Spleen (tissue), 11 donors: ENCODE data around the gene GPR83. TPM values are rescaled to one million over a fixed set of nuclear protein-coding genes. Genes with fewer than 3 reads are reported as not detected.
"Not testable (repeated sequence)": the region's sequence is repeated elsewhere in the genome, so short reads cannot be mapped to it uniquely, and the experiment has no call there.

Experiments used
- DNase-seq: peaks from one replicate; pipeline ENCODE4 v3.0.0-alpha.2; 2020
- H3K27ac ChIP-seq, 8 donors: fragments of 200-600 bp; sonication (generic) in 7 of 8; 1 replicate in 4 of 8; 2 replicates in 4 of 8; pipeline versions ENCODE4 v1.5.0 to v1.8.0; 2016 to 2021; ENCODE audit warnings: inconsistent platforms in 4 of 8, mild to moderate bottlenecking in 4 of 8, moderate library complexity in 1 of 8
- H3K27me3 ChIP-seq, 7 donors: fragments of 200-600 bp; sonication (generic) in 6 of 7; replicated peaks in 1 of 7; 1 replicate in 4 of 7; 2 replicates in 3 of 7; pipeline versions ENCODE4 v1.5.0 to v1.8.0; 2016 to 2021; ENCODE audit warnings: inconsistent platforms in 3 of 7, mild to moderate bottlenecking in 1 of 7
- H3K36me3 ChIP-seq, 6 donors: fragments of 200-600 bp; sonication (generic) in 5 of 6; 1 replicate in 4 of 6; 2 replicates in 2 of 6; pipeline versions ENCODE4 v1.5.0 to v1.8.0; 2016 to 2021; ENCODE audit warnings: inconsistent platforms in 2 of 6
- H3K4me1 ChIP-seq, 6 donors: fragments of 200-600 bp; sonication (generic) in 5 of 6; 1 replicate in 3 of 6; 2 replicates in 3 of 6; pipeline versions ENCODE4 v1.5.0 to v1.8.0; 2016 to 2021; ENCODE audit warnings: inconsistent platforms in 3 of 6
- H3K4me3 ChIP-seq, 8 donors: fragments of 200-600 bp; sonication (generic) in 7 of 8; 1 replicate in 4 of 8; 2 replicates in 4 of 8; pipeline versions ENCODE4 v1.5.0 to v1.8.0; 2016 to 2021; ENCODE audit warnings: inconsistent platforms in 4 of 8, mild to moderate bottlenecking in 4 of 8, moderate library complexity in 2 of 8
- H3K9me3 ChIP-seq, 8 donors: fragments of 200-600 bp; sonication (generic) in 7 of 8; 1 replicate in 4 of 8; 2 replicates in 4 of 8; pipeline versions ENCODE4 v1.5.0 to v1.8.0; 2016 to 2021; ENCODE audit warnings: inconsistent platforms in 4 of 8
- POLR2A ChIP-seq, 3 donors: fragments of 450-650 bp; IDR thresholded peaks; one replicate each; pipeline ENCODE4 v1.5.1; 2017; ENCODE audit warnings: antibody characterized with exemption in 3 of 3, mild to moderate bottlenecking in 1 of 3
- POLR2AphosphoS5 ChIP-seq, 3 donors: sonication (generic); formaldehyde crosslinking; IDR thresholded peaks; one replicate each; pipeline ENCODE4 v1.5.1; 2017; ENCODE audit warnings: antibody characterized with exemption in 3 of 3
- WGBS, 5 donors: extraction: QIAGEN DNeasy Blood & Tissue Kit in 3 of 5; methylation state at CpG; one replicate each; pipeline versions ENCODE4 v1.1.5 to v1.1.7; 2013 to 2018; 5-methylcytosine and 5-hydroxymethylcytosine counted together
- intact Hi-C: fragments of 100-400 bp; cut with DNase I; formaldehyde crosslinking; loops from one replicate; pipeline ENCODE4 v1.15.0; 2023; ENCODE audit warnings: low total_unique reads
- polyA plus RNA-seq, 3 donors: library from polyadenylated mRNA; stranded (reverse); fragments of 200-250 nt; gene quantifications; one replicate each; pipeline ENCODE4 v1.2.1, GENCODE V29; 2013
- total RNA-seq, 7 donors: library from RNA; depleted of rRNA in 3 of 7; stranded (reverse); fragments of >200 nt in 3 of 7; fragmentation: NEBNext Ultra II Directional in 4 of 7; extraction: Animal tissue kit (Norgen Biotek cat#: 25700) in 4 of 7; gene quantifications; one replicate each; pipeline versions ENCODE4 v1.1.0 to v1.2.1, GENCODE V29; 2016 to 2021
- TF ChIP-seq, protein P1 (sequence below), 11 experiments: fragments of 200-600 bp in 7 of 11; fragments of 450-650 bp in 4 of 11; sonication (generic) in 4 of 11; IDR thresholded peaks in 8 of 11; conservative IDR thresholded peaks in 3 of 11; 1 replicate in 7 of 11; 2 replicates in 4 of 11; pipeline versions ENCODE4 v1.4.0 to v1.8.0; 2016 to 2021; ENCODE audit warnings: antibody characterized with exemption in 11 of 11, inconsistent platforms in 4 of 11, mild to moderate bottlenecking in 1 of 11
- donor health status: healthy with polysubstance abuse.
- donor health status: DM: no; HTN: no; CAD: no; lungs with moderate emphysema.
- donor health status: DM: no; HTN: no; CAD: no.
- donor health status: Bipolar disorder and iron deficiency.
- donor health status: healthy.
- donor health status: DM: no; HTN: no; CAD: no.
- donor health status: DM: yes; HTN: yes; CAD: no.

GPR83 gene
- total and polyA plus RNA-seq, 10 donors: 0.06 to 0.66 (median 0.15) TPM; not detected in 1

GRCh38 chr11:94400050-94400449 lies 1.2 kb downstream of the GPR83 start:
- Histone ChIP-seq H3K4me1 (peaks cover 7 to 16% (median 10%) of the 10 kb centered on the region in 6 donors), H3K4me3 (no peak overlapping the region), H3K27me3 (peaks cover 0 to 52% (median 35%) of the 10 kb centered on the region in 7 donors), H3K9me3 (peaks cover 0 to 10% (median 0%) of the 10 kb centered on the region in 8 donors), H3K36me3 (no peaks in the 10 kb centered on the region), H3K27ac (no peak overlapping the region)
- no peak for TF ChIP-seq POLR2A (IDR thresholded peaks at IDR 0.05)
- TF ChIP-seq, protein P1, sequence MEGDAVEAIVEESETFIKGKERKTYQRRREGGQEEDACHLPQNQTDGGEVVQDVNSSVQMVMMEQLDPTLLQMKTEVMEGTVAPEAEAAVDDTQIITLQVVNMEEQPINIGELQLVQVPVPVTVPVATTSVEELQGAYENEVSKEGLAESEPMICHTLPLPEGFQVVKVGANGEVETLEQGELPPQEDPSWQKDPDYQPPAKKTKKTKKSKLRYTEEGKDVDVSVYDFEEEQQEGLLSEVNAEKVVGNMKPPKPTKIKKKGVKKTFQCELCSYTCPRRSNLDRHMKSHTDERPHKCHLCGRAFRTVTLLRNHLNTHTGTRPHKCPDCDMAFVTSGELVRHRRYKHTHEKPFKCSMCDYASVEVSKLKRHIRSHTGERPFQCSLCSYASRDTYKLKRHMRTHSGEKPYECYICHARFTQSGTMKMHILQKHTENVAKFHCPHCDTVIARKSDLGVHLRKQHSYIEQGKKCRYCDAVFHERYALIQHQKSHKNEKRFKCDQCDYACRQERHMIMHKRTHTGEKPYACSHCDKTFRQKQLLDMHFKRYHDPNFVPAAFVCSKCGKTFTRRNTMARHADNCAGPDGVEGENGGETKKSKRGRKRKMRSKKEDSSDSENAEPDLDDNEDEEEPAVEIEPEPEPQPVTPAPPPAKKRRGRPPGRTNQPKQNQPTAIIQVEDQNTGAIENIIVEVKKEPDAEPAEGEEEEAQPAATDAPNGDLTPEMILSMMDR (IDR thresholded peaks at IDR 0.05 in 8 of 11, conservative IDR thresholded peaks at IDR 0.05 in 3 of 11): no peak
- TF ChIP-seq POLR2AphosphoS5 (IDR thresholded peaks at IDR 0.05): no peak
- intact Hi-C loops: no loop called here
- 23 to 34% (median 27%) methylated on average over 4 of the region's 4 CpGs for WGBS, 5 donors
- DNase-seq: no peak

GRCh38 chr11:94398101-94398500 lies 3.1 kb downstream of the GPR83 start:
- Histone ChIP-seq H3K9me3 (peaks cover 0 to 4% (median 0%) of the 10 kb centered on the region in 8 donors), H3K36me3 (no peaks in the 10 kb centered on the region), H3K27me3 (peaks cover 0 to 52% (median 35%) of the 10 kb centered on the region in 7 donors), H3K4me3 (no peak overlapping the region), H3K4me1 (peaks cover 7 to 16% (median 10%) of the 10 kb centered on the region in 6 donors), H3K27ac (no peak overlapping the region)
- intact Hi-C loops: no loop called here
- TF ChIP-seq POLR2AphosphoS5 (IDR thresholded peaks at IDR 0.05) (no peak), POLR2A (IDR thresholded peaks at IDR 0.05) (no peak)
- TF ChIP-seq, protein P1 (IDR thresholded peaks at IDR 0.05 in 8 of 11, conservative IDR thresholded peaks at IDR 0.05 in 3 of 11): no peak
- 72 to 85% (median 81%) methylated on average over 5 of the region's 5 CpGs for WGBS, 5 donors
- DNase-seq: no peak

GRCh38 chr11:94396282-94396681 lies 4.9 kb downstream of the GPR83 start:
- 88 to 95% (median 91%) methylated on average over 4 to 5 of the region's 5 CpGs for WGBS, 5 donors
- Histone ChIP-seq H3K4me3 (no peak overlapping the region), H3K9me3 (peaks cover 0 to 7% (median 0%) of the 10 kb centered on the region in 8 donors), H3K36me3 (no peaks in the 10 kb centered on the region), H3K4me1 (peaks cover 4 to 10% (median 7%) of the 10 kb centered on the region in 6 donors), H3K27me3 (peaks cover 0 to 34% (median 25%) of the 10 kb centered on the region in 7 donors), H3K27ac (no peak overlapping the region)
- intact Hi-C loops: no loop called here
- TF ChIP-seq, protein P1 (IDR thresholded peaks at IDR 0.05 in 8 of 11, conservative IDR thresholded peaks at IDR 0.05 in 3 of 11): no peak
- TF ChIP-seq POLR2A (IDR thresholded peaks at IDR 0.05) (no peak), POLR2AphosphoS5 (IDR thresholded peaks at IDR 0.05) (no peak)
- no peak for DNase-seq

DNA sequence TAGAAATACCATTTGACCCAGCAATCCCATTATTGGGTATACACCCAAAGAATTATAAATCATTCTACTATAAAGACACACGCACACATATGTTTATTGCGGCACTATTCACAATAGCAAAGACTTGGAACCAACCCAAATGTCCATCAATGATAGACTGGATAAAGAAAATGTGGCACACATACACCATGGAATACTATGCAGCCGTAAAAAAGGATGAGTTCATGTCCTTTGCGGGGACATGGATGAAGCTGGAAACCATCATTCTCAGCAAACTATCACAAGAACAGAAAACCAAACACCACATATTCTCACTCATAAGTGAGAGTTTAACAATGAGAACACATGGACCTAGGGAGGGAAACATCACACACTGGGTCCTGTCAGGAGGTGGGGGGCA lies 9.3 kb downstream of the GPR83 start:
- H3K27ac ChIP-seq, H3K27me3 ChIP-seq, H3K4me3 ChIP-seq, intact Hi-C loops, H3K4me1 ChIP-seq, DNase-seq, H3K36me3 ChIP-seq: not testable (repeated sequence)
- 76 to 97% (median 94%) methylated on average over 4 of the region's 4 CpGs for whole genome bisulfite sequencing, 5 donors
- peaks cover 0 to 22% (median 0%) of the 10 kb centered on the region in 8 donors for H3K9me3 ChIP-seq

DNA sequence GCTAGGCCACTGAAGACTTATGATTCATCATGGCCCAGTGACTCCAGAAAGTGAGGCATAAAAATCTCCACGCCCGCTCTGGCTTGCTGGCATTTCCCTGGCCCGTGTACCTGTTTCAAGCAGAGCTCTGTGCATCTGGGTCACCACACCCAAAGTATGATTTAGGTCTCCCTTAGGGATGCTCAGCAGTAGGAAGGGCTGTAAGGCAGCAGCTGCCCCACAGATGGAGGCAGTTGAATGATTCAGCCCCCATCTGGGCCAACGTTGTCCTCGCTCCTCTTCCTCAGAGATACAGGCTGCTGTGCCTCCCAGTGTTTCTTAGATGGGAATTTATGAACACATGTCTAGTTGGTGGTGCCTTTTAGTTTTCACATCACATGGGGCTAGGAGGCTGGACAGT lies 21.6 kb downstream of the GPR83 start:
- WGBS, 5 donors: 82 to 97% (median 93%) methylated on average over 5 of the region's 5 CpGs
- H3K27me3 ChIP-seq: no peaks in the 10 kb centered on the region
- intact Hi-C loops: no loop called here

More for the DNA sequence above, 21.6 kb downstream of the GPR83 start:
- no peak overlapping the region for H3K27ac ChIP-seq
- no peaks in the 10 kb centered on the region for H3K9me3 ChIP-seq
- no peaks in the 10 kb centered on the region for H3K4me1 ChIP-seq
- TF ChIP-seq POLR2AphosphoS5 (IDR thresholded peaks at IDR 0.05): no peak
- no peak for TF ChIP-seq POLR2A (IDR thresholded peaks at IDR 0.05)
- TF ChIP-seq, protein P1 (IDR thresholded peaks at IDR 0.05 in 8 of 11, conservative IDR thresholded peaks at IDR 0.05 in 3 of 11): no peak
- H3K36me3 ChIP-seq: no peaks in the 10 kb centered on the region
- DNase-seq: no peak
- H3K4me3 ChIP-seq: no peak overlapping the region
